RPMI8226 (cell line): ENCODE results near the gene DNAJC6.
"Not testable (repeated sequence)": the region's sequence is repeated elsewhere in the genome, so short reads cannot be mapped to it uniquely, and the experiment has no call there.

Experiments
- DNase-seq: peaks from one replicate; pipeline ENCODE4 v3.0.0-alpha.2; 2015

Gene DNAJC6

GRCh38 chr1:65309304-65310077 lies at the start of gene DNAJC6:
Gene DNAJC6, plus strand, starts transcription at chr1:65309543. Its CDS starts 203 bp downstream, at chr1:65309746.
- no peak for DNase-seq

- DNase-seq: no peak
Measured at GRCh38 chr1:65259816-65260215, 49.5 kb upstream of the DNAJC6 start.

DNA sequence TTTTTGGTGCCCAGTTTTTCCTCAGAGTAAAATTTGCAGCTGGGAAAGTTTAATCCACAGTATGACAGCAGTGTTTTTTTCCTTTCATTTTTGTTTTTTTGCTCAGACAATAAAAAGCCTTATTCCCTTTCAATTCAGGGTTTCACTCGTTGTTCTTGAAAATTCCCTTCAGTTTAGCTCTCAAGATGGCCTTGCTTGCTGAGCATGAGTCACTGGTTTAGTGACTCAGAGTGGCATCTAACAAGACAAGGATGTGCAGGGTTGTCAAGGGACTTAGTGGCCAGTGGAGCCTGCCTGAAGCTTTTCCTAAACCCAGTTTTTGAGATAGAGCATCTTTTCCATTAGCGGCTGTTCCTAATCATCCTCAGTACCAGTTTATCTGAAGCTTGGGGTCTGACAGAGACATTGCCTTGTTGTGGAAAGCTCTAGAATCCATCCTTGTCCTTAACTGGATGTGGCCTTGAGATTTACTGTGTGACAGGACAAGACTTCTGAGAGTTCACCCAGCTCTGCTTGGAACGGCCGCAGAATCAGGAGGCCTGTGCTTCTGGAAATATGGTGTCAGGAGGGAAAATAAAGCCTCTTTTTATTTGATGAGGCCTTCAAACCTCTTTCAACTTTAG lies 48.4 kb upstream of the DNAJC6 start:
- no peak for DNase-seq

DNA sequence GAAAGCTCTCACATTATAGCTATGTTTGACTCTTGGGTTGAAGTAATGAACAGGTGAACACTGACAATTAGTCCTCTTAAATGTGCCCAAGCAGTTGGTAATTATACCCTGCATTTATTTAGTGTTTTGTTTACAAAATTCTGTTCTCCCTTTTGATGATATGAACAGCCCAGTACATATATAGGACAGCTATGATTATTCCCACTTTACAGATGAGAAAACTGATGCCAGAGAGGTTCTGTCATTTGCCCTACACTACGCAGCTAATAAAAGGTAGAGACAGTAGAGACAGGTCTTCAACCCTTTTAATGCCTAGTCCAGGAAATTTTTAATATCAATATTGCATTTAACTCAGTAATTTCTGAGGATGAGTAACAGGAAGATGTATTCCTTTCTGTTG lies 46.1 kb upstream of the DNAJC6 start:
- DNase-seq: no peak

- DNase-seq: no peak
Measured at GRCh38 chr1:65264197-65264929, 45.0 kb upstream of the DNAJC6 start.

DNA sequence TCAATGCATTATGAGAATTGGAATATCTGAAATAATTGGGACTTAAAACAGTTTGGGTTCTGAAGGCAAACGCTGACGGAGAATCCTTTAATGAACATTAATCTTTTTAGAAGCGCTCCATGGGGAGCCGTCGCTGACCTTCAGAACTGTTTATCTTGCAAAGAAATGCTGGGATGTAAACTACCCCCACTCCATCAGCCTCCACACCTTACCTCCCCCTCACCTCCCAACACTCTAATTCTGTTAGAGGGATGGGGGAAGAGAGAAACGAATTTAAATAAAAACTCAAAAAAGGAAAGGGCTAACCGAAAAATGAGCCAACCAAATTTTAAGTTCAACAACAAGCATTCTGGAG lies 44.1 kb upstream of the DNAJC6 start:
- DNase-seq: no peak

- peak; percentile 34 for DNase-seq
Measured at GRCh38 chr1:65265651-65266351, 43.5 kb upstream of the DNAJC6 start.

GRCh38 chr1:65266476-65266875 lies 42.9 kb upstream of the DNAJC6 start:
- no peak for DNase-seq

GRCh38 chr1:65267271-65267670 lies 42.1 kb upstream of the DNAJC6 start:
- DNase-seq: no peak

DNA sequence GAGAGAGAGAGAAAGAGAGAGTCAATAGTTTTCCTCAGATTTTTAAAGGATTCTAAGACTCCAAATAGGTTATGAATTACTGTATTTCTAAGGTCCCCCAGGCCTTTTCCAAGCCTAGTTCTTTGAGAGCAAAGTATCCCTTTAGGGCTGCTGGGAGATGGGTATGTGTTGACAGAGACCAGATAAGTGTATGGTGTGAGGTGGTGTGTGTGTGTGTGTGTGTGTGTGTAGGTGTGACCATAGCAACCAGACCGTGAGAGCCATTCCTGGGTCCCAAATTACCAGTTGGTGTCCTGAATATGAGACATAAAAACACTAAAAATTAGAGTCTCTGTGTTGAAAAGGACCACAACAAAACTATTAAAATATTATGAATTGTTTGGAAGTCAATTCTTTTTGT lies 41.7 kb upstream of the DNAJC6 start:
- DNase-seq: no peak

DNA sequence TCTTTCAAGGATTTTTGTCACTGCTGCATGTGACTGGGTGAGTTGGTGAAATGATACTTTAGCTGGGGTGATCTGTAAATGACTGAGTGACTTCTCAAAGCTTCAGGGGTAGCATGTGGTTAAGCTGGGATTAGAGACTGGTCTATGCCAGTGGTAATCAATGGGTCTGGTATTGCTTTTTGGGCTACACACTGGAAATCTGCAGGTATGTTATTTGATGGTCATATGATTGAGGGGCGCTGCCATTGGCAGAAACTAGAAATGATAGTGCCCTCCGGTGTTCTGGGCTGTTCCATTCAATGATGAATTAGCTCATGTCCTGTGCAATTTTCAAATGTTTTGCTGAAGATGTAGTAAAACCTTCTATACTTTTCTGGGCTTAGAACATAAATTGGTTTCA lies 39.7 kb upstream of the DNAJC6 start:
- no peak for DNase-seq

DNA sequence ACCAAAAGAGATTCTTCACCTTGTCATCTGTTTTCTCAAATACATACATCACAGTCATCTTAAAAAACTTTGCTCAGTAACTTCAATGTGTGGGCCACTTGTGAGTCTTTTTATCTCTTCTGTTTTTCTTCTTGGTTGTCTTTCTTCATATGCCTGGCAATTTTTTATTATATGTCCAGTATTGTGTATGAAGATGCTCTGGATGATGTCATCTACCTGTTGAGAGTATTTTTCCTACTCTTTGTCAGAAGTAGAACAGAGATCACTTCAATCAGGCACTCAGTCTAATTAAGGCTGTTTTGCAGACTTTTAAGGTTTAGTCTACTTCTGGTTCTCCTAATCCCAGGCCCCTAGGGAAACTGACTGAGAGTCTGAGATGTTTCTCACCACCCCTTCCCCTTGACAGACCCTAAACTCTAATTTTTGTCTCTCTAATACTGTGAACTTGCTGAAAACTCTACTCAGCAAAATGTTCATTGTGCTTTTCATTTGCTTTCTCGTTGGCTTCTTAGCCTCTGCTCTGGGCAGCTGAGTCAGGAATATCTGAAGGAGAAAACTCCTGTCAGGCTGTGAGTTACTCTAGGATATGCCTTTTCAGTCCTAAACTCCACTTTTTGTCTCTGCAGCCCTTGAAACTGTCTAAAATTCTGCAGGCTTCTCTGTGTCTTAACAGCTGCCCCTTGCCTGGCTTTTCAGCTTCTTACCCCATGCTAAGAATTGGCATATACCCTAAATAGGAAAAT lies 33.0 kb upstream of the DNAJC6 start:
- DNase-seq: no peak

GRCh38 chr1:65277605-65278347 lies 31.6 kb upstream of the DNAJC6 start:
- no peak for DNase-seq

GRCh38 chr1:65278376-65279069 lies 30.8 kb upstream of the DNAJC6 start:
- no peak for DNase-seq

GRCh38 chr1:65279070-65279779 lies 30.1 kb upstream of the DNAJC6 start:
- DNase-seq: no peak

- no peak for DNase-seq
Measured at GRCh38 chr1:65281846-65282245, 27.5 kb upstream of the DNAJC6 start.

DNA sequence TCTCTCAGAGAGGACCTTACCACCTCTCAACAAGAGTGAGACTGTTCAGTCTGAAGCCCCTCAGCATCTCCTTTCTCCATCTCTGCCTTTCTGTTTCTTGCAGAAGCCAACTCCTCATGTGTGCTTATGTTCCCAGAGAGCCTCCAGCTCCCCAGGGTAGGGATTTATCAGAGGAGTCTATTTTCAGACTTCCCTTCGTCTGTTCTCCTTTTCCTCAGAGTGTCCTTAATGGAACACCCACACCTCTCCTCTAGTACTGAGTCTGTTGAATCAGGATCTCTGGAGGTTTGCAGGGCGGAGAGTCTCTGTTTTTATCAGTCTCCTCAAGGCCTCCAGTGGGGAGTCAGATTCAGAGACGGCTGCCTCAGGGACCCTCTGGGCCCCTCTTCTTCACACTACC lies 25.1 kb upstream of the DNAJC6 start:
- DNase-seq: no peak

DNA sequence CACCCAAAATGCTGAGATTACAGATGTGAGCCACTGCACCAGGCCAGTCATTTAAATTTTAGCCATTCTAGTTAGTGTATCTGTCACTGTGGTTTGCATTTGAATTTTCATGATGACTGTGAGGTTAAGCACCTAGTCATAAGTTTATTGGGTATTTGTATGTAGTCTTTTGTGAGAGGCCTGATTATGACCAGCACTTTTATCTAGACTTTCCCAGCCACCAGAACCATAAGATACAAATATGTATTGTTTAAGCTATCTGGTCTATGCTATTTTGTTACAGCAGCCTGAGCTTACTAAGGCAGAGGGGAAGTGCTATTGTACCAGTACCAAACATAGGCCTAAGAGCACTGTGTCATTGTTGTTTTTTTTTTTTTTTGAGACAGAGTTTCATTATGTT lies 19.9 kb upstream of the DNAJC6 start:
- no peak for DNase-seq

DNA sequence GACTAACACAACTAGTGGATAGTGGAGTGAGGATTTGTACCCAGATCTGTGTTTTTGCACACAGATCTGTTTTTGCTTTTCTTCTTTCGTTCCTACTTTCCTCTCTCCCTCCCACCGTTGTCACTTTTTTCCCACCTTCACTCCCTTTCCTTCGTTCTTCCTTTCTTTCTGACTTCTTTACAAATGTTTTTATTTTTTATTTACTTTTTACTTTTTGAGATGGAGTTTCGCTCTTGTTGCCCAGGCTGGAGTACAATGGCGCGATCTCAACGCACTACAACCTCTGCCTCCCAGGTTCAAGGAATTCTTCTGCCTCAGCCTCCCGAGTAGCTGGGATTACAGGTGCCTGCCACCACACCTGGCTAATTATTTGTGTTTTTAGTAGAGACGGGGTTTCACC lies 17.5 kb upstream of the DNAJC6 start:
- not testable (repeated sequence) for DNase-seq

DNA sequence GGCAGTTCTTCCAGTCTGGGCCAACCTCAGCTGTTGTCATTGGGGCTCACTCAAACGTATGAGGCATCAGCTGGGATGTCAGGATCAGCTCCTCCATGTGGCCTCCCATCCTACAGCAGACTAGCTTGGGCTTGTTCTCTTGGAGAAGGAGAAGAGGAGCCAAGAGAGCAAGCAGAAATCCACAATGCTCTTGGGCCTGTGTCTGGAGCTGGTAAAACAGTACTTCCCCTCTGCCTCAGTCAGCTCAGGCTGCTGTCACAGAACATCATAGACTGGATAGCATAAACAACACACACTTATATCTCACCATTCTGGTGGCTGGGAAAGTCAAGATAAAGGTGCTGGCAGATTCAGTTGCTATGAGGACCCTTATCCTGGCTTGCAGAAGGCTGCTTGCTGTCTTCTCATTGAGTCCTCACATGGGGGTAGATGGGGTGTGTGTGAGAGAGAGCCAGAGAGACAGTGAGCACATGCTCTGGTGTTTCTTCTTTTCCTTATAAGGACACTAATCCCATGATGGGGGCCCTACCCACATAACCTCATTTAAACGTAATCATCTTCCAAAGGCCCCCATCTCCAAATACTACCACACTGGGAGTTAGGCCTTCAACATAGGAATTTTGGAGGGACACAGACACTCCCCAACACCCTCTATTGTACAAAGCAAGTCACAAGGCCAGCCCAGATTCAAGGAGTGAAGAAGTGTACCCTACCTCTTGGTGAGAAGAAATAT lies 16.3 kb upstream of the DNAJC6 start:
- DNase-seq: no peak
